Kidney (tissue), 14 donors: Measurements from ENCODE around the gene LRRC52. TPM values are rescaled to one million over a fixed set of nuclear protein-coding genes. Genes with fewer than 3 reads are reported as not detected.

ENCODE experiments used
- DNase-seq, 5 donors: peaks; one replicate each; pipeline ENCODE4 v3.0.0-alpha.2; 2013 to 2020
- FAIRE-seq: peaks from 2 replicates; lab custom pipeline; 2012; peaks lifted over from hg19 to GRCh38; lab: Jason Lieb, UNC
- H3K27ac ChIP-seq, 2 donors: one replicate each; pipeline ENCODE4 v1.7.0; 2013; ENCODE audit warnings: low read depth in 2 of 2, low read length in 2 of 2, inconsistent platforms in 1 of 2
- H3K27me3 ChIP-seq: one replicate; pipeline ENCODE4 v1.7.1; 2013; ENCODE audit warnings: low read length, inconsistent platforms; ENCODE audit not compliant: control insufficient read depth, insufficient read depth
- H3K36me3 ChIP-seq, 3 donors: one replicate each; pipeline versions ENCODE4 v1.7.0 to v1.7.1; 2013; ENCODE audit warnings: low read length in 3 of 3, control low read depth in 1 of 3, inconsistent platforms in 1 of 3; ENCODE audit not compliant: insufficient read depth in 3 of 3, control insufficient read depth in 2 of 3
- H3K4me1 ChIP-seq, 3 donors: one replicate each; pipeline versions ENCODE4 v1.7.0 to v1.7.1; 2013; ENCODE audit warnings: low read length in 3 of 3, inconsistent platforms in 1 of 3, low read depth in 1 of 3; ENCODE audit not compliant: control insufficient read depth in 2 of 3, insufficient read depth in 2 of 3
- H3K4me3 ChIP-seq, 3 donors: one replicate each; pipeline versions ENCODE4 v1.7.0 to v1.8.1; 2013; ENCODE audit warnings: low read length in 3 of 3, control low read depth in 1 of 3, inconsistent platforms in 1 of 3
- H3K9ac ChIP-seq, 3 donors: one replicate each; pipeline versions ENCODE4 v1.7.0 to v1.7.1; 2013; ENCODE audit warnings: low read length in 3 of 3, control low read depth in 1 of 3, inconsistent platforms in 1 of 3
- H3K9me3 ChIP-seq, 3 donors: one replicate each; pipeline versions ENCODE4 v1.7.0 to v1.7.1; 2013; ENCODE audit warnings: low read length in 3 of 3, control low read depth in 1 of 3, inconsistent platforms in 1 of 3; ENCODE audit not compliant: control insufficient read depth in 2 of 3, insufficient read depth in 1 of 3
- intact Hi-C: fragments of 100-400 bp; cut with DNase I; formaldehyde crosslinking; loops from one replicate; pipeline ENCODE4 v1.11.1; 2022
- polyA plus RNA-seq: library from polyadenylated mRNA; stranded (reverse); fragments of 350-450 nt; fragmentation: Illumina TruSeq; extraction: RNeasy Lipid Tissue Mini Kit (QIAGEN cat#74804); gene quantifications from one replicate; pipeline ENCODE4 v1.2.3, GENCODE V29; 2014; ENCODE audit warnings: low read depth, low replicate concordance; ENCODE audit not compliant: insufficient read depth
- total RNA-seq: library from RNA; stranded (reverse); fragmentation: NEBNext Ultra II Directional; extraction: Animal tissue kit (Norgen Biotek cat#: 25700); gene quantifications from one replicate; pipeline ENCODE4 v1.2.1, GENCODE V29; 2021
- TF ChIP-seq, protein P1 (sequence below): IDR thresholded peaks from 3 replicates; pipeline ENCODE4 v1.5.1; 2012; ENCODE audit warnings: mild to moderate bottlenecking, moderate library complexity, borderline replicate concordance; ENCODE audit not compliant: insufficient read depth; ENCODE audit errors: extremely low read depth
- donor health status: control.
- donor health status: control.
- donor health status: control.
- donor health status: control.
- donor health status: control.
- donor health status: DM: yes; HTN: yes; CAD: no.
- donor health status: Normal renal cell carcinoma (clear cell type).

The LRRC52 gene
- total and polyA plus RNA-seq, 2 donors from 2014 or later: 0.58 TPM; not detected in 1

DNA sequence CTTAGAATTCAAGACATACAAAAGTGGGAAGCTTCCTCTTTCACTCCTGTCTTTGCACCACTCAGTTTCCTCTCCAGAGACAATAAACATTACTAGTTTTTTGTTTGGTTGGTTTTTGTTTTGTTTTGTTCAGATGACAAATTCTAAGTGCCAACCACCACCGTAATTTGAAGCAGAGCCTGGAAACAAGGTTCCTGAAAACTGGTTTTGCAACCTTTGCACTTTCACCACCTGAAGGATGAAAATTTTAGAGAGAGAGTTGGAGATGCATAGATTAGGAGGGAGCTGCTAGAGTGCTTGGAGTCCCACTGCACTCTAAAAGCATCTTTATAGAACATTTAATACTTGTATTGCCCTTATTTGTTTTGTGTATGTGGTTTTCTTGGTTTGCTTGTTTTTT, 67.1 kb downstream of the LRRC52 start:
- Histone ChIP-seq H3K27ac (no peak overlapping the region), H3K36me3 (no peaks in the 10 kb centered on the region), H3K9me3 (no peaks in the 10 kb centered on the region), H3K4me3 (no peak overlapping the region), H3K4me1 (no peaks in the 10 kb centered on the region), H3K9ac (no peak overlapping the region), H3K27me3 (no peaks in the 10 kb centered on the region)
- FAIRE-seq: no peak
- DNase-seq: no peak
- TF ChIP-seq, protein P1, sequence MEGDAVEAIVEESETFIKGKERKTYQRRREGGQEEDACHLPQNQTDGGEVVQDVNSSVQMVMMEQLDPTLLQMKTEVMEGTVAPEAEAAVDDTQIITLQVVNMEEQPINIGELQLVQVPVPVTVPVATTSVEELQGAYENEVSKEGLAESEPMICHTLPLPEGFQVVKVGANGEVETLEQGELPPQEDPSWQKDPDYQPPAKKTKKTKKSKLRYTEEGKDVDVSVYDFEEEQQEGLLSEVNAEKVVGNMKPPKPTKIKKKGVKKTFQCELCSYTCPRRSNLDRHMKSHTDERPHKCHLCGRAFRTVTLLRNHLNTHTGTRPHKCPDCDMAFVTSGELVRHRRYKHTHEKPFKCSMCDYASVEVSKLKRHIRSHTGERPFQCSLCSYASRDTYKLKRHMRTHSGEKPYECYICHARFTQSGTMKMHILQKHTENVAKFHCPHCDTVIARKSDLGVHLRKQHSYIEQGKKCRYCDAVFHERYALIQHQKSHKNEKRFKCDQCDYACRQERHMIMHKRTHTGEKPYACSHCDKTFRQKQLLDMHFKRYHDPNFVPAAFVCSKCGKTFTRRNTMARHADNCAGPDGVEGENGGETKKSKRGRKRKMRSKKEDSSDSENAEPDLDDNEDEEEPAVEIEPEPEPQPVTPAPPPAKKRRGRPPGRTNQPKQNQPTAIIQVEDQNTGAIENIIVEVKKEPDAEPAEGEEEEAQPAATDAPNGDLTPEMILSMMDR: no peak
- intact Hi-C loops: no loop called here

DNA sequence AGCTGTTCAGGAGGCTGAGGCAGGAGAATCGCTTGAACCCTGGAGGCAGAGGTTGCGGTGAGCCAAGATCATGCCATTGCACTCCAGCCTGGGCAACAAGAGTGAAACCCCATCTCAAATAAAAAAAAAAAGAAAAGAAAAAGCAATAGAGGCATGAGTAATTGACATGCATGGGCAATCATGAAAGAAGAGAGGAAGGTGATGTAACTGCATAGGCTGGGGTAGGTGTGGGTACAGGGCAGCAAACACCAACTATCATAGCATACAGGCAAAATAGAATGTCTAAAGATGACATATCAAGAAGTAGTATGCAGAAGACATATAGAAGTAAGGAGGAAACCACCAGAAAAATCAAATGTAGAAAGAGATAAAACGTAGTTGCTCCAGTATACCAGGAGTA, 68.3 kb downstream of the LRRC52 start:
- intact Hi-C loops: no loop called here
- Histone ChIP-seq H3K9ac (no peak overlapping the region), H3K4me1 (no peaks in the 10 kb centered on the region)

More for the DNA sequence above, 68.3 kb downstream of the LRRC52 start:
- TF ChIP-seq, protein P1: no peak
- Histone ChIP-seq H3K36me3 (no peaks in the 10 kb centered on the region), H3K4me3 (no peak overlapping the region), H3K27me3 (no peaks in the 10 kb centered on the region), H3K9me3 (no peaks in the 10 kb centered on the region), H3K27ac (no peak overlapping the region)
- no peak for DNase-seq
- no peak for FAIRE-seq

Other genes with a start within 250 kb of the LRRC52 start
- not detected for gene LMX1A, start 187.3 kb upstream of the LRRC52 start, total RNA-seq
- not detected for gene LMX1A, start 187.3 kb upstream of the LRRC52 start, polyA plus RNA-seq
- gene RXRG, start 98.9 kb upstream of the LRRC52 start, total RNA-seq: 0.44 TPM
- gene RXRG, start 98.9 kb upstream of the LRRC52 start, polyA plus RNA-seq: 0.39 TPM
- gene MGST3, start 87.2 kb downstream of the LRRC52 start, total RNA-seq: 296 TPM
- 545 TPM for gene MGST3, start 87.2 kb downstream of the LRRC52 start, polyA plus RNA-seq
- gene ALDH9A1, start 154.6 kb downstream of the LRRC52 start, total RNA-seq: 70.7 TPM
- 77.2 TPM for gene ALDH9A1, start 154.6 kb downstream of the LRRC52 start, polyA plus RNA-seq
- 109 TPM for gene TMCO1, start 224.9 kb downstream of the LRRC52 start, total RNA-seq
- gene TMCO1, start 224.9 kb downstream of the LRRC52 start, polyA plus RNA-seq: 149 TPM